HG03095 (cell line): ENCODE results near the gene ADAMTS16.

ENCODE experiments used
- ATAC-seq: cut with Tn5 transposase; IDR thresholded peaks from one replicate; pipeline ENCODE4 v1.9.1; 2021; ENCODE audit warnings: moderate library complexity; ENCODE audit not compliant: unreplicated experiment

The ADAMTS16 gene

DNA sequence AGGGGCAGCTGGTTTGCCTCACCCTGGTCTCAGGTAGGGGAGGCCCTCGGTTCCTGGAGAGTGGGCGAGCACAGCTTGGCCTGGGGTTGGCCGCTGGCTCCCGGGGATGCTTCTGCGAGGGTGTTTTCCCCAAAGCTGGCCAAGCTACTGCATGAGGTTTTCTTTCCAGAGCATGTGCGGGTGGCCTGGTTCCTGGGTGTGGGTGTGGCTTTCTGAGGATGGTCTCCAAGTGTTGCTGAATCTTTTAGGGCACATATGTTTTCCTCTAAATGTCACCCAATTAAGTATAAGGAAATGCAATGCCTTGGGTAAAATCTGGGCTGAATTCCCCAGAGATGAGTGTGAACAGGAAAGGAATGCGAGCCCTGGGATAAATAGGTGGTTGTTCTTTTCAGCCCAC, 166.6 kb downstream of the ADAMTS16 start:
- no peak for ATAC-seq

DNA sequence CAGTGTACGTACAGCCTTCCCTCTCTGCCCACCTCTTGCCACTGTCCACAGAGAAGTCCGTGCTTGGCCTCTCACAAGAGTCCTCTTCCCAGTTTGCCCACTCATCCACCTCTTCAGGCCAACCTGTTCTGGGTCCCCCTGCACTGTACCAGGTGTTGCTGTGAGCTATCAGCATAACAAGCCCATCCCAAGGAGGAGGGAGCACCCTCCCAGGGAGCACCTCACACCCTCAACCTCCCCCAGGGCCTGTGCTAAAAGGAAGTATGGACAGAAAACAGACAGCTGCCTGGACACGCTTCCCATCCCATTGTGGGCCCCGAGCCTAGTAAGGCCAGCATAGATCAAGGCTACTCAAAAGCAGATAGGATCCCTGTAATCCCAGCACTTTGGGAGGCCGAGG, 168.2 kb downstream of the ADAMTS16 start:
- ATAC-seq, result no peak

DNA sequence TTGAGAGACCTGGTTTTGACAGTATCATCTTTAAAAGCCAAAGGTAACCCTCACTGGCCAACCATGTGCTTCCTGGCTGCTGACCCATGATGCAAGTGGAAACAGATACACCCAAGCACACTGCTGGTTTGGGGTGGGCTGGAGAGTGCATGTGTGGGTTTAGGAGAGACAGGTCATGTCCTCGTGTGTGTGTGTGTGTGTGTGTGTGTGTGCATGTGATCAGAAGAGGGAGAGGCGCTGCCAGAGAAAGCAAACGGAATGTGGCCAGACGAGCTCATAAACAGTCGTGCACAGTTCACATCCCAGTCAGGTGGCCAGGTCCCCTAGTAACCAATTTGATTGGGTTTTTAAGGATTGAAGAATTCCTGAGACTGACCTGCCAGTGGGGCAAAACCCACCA, 169.5 kb downstream of the ADAMTS16 start:
- no peak for ATAC-seq

DNA sequence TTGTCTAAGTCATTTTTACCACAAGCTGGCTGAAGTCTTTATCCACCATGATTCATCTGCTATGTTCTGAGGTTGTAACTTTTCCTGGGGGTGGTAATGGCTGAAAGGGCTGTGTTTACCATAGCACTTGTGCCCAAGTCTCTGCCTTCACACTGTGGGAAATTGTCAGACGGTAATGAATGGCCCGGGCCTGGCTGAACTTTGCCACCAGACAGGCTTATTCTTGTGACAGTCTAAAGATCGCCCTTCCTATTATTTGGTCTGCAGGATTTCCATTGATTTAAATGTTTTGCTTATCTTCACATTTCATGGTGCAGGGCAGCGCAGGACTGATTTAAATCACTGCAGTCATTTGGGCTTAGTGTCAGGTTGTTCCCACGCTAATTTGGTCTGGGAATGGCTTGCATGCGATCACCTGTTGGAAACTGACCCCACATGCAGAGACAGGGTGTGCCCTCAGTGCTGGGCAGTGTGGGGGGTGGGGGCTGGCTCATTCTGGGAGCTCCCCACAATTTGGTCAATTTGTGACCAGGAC, 173.0 kb downstream of the ADAMTS16 start:
- no peak for ATAC-seq

DNA sequence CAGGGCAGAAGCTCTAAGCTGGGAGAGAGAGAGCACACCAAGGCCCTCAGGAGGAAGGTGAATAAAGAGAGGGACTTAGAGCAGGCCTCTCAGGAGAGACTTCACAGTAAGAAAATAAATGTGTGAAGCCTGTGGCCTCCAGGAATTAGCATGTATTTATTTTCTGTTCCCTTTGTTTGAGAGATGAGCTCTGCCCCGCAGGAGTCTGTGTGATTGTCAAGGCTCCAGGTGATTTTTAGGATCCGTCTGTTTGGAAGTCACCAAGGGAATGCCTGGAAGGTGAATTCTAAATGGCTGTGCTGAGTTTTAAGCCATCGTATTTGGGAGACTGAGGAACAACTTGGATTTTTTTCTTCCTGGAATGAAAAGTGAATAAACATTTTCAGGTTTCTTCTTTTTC, 174.0 kb downstream of the ADAMTS16 start:
- ATAC-seq, result no peak

DNA sequence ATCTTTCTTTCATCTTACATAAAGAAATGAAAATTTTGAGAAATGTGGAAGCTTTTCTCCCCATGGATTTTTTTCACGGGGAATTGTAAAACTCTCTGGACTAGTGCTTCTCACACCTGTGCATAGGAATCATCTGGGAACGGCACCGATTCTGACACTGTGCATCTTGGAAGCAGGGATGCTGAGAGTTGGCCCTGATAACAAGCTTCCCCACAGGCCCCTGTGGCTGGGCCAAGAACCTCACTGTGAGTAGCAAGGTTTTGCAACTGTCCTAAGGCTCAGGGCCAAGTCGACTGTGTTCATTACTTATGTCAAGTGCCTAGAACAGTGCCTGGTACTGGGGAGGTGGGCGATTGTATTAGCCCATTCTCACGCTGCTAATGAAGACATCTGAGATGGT, 174.5 kb downstream of the ADAMTS16 start:
- ATAC-seq, result no peak

DNA sequence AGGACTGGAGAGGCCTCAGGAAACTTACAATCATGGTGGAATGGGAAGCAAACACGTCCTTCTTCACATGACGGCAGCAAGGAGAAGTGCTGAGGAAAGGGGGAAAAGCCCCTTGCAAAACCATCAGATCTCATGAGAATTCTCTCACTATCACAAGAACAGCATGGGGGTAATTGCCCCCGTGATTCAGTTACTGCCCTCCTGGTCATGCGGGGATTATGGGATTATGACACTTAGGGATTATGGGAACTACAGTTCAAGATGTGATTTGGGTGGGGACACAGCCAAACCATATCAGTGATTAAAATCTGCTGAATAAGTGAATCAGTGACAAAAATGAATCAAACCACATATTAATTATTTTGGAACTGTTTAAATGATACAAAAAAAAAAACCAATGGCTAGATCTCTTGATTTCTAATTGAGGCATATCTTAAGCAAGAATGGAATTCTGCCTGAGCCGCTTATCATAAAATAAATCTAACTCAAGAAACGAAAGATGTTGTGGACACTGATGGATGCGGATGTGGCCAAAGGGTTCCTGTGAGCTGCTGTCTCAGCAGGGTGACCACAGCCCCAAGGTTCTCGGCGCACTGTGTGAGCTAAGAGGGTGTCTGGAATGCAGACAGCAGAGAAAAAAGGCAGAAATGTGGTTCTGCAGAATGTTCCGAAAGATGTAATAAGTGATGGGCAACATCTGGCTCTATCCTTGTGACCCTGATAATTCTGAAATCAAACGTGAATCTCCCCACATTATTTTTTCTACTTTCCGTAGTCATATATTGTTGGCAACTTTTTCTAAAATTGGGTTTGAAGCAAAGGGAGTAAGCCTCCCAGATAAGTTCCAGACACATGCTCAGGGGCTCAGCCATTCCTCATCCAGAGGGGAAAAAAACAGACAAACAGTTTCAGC, 175.2 kb downstream of the ADAMTS16 start:
- ATAC-seq, result no peak

DNA sequence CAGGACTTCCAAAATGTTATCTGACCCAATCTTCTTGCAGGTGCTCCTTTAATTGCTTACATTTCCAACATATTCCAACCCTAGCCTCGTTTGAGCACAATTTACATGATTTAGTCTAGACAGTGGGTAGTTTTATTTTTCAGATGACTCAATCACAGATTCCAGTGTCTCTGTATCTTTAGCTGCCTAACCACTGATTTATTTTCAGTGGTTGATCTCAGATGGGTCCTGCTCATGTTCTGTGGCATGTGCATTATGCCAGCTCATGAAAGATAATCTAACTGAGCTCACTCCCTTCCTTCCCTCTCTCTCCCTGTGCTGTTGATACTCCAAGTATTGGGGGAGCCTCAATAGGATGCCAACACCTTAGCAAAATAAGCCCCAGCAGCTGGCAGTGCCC, 176.2 kb downstream of the ADAMTS16 start:
- ATAC-seq, result no peak

DNA sequence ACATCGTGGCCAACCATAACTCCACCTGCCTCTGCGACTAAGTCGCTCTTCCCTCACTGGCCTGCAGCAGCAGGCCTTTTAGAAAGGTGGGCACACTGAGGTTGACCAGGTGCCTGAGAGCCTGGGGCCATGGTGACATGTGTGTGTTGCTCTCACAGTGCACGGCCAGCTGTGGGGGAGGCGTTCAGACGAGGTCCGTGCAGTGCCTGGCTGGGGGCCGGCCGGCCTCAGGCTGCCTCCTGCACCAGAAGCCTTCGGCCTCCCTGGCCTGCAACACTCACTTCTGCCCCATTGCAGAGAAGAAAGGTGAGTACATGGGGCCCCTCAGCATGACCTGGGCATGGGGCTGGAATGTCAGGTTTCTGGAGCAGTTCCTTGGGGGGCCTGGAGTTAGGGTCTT, 177.8 kb downstream of the ADAMTS16 start:
- ATAC-seq, result no peak

DNA sequence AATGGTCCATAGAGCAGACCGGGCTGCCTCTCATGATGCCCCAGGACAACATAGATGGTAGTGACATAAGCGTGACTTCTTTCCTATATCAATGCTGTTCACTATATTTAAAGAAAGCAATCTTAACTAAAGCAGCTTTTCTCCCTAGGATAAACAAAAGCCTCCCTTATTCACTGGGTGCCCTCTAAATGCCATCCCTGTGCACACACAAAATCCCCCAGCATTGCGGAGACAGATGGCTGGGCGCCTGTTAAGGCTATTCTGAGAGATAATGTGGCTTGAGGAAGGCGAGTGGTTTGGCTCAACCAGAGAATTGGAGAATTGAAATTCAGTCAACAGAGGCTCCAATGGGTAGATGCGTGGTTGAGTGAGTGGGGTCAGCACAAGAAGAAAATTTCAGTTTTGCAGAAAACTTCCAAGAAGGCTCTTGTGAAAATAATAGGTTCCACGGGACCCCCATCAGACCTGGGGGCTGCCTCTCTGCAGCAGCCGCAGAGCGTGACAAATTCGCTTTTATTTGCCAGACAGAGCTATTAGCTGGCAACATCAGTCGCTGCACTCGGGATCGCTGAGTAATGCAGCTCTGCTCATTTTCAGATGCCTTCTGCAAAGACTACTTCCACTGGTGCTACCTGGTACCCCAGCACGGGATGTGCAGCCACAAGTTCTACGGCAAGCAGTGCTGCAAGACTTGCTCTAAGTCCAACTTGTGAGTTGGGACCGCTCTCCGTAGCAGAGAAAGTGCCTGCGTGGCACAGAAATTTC, 178.5 kb downstream of the ADAMTS16 start:
- ATAC-seq, result no peak

DNA sequence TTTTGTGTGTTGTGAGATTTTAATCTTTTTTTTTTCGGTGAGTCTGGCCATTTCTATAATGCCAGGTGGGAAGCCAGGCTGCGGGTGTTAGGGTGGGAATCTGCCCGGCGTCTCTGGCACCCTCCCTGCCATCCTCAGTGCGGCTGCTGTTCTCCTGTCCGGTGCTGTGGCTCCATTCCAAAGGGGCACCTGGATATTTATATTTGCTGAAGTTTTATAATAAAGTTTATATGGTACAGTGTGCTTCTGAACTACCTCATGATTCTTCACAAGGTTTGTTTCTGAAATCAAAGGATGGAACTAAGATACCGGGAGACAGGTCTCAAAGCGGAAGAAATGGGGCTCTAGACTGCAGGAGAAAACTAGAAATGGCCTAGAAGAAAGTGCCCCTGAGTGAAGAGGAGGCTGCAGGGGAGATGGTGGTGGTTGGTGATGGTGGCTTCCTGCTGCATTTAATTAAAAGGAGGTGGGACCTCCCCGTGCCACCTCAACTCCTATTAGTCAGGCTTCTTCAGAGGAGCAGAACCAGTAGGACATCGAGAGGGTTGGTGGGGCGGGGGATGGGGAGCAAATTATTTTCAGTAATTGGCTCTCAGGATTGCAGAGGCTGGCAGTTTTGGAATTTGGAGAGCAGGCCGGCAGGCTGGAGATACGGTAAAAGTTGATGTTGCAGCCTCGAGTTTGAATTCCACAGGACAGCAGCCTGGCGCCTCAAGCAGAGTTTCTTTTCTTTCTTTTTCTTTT, 180.1 kb downstream of the ADAMTS16 start:
- ATAC-seq, result no peak

DNA sequence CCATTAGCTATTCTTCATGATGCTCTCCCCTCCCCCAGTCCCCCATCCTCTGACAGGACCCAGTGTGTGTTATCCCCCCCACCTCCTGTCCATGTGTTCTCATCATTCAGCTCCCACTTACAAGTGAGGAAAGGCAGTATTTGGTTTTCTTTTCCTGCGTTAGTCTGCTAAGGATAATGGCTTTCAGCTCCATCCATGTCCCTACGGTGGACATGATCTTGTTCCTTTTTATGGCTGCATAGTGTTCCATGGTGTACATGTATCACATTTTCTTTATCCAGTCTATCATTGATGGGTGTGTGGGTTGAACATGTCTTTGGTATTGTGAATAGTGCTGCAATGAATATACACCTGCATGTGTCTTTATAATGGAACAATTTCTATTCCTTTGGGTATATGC, 181.0 kb downstream of the ADAMTS16 start:
- no peak for ATAC-seq

DNA sequence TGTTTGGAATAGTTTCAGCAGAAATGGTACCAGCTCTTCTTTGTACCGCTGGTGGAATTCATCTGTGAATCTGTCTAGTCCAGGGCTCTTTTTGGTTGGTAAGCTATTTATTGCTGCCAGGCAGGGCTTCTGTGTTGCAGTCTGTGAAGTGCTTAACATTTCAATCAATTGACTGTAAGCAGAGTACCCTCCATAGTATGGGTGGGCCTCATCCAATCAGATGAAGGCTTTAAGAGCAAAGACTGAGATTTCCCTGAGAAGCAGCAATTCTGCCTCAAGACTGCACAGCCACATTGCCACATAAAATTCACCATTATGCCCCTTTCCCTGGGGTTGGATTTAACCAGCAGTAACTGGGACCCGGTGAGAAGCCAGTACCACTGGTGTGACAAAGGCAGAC, 183.4 kb downstream of the ADAMTS16 start:
- ATAC-seq, result no peak

DNA sequence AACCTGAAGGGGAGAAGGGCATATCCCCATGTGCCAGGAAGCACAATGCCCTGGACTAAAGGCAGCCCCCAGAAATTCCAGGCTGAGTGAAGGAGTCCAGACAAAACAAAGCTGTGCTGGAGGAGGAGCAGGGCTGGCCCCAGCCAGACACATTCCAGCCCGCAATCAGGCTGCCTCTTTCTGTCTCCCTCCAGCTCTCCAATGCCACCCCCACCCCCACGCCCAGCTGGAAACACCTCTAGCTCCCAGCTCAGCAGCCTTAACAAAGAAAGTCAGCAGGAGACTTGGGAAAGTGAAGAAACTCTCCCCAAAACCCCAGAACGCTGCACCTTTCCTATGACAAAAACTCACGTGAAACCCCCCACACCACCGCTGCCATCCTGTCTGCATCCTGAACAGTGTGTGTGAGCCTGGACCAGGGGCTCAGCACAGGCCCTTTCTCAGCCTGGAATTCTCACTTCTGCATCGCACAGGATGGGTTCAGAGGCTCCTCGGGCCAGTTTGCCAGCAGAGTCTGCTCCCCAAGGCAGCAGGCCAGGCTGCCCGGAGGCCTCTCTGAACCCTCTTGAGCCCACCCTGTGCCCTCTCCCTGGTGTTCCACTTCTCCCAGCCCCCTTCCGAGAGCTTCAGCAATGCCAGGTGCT, 186.1 kb downstream of the ADAMTS16 start:
- no peak for ATAC-seq

DNA sequence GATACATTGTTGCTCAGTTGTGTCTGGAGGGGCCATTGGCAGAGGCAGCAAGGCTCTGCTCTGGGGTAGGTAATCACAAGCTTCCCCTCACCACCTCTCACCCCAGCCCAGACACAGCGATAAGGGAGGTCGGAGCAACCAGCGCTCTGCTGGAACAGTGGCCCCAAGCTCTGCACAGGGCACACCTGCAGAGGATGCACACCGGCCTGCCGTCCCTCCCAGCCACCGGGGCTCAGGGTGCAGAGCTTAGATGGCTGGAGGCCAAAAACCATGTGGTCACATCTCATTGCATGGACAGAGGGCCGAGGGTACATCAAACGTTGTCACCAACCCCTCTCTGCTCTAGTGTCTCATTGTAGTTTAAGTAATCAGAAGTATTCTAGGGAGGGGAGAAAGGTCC, 187.0 kb downstream of the ADAMTS16 start:
- no peak for ATAC-seq

DNA sequence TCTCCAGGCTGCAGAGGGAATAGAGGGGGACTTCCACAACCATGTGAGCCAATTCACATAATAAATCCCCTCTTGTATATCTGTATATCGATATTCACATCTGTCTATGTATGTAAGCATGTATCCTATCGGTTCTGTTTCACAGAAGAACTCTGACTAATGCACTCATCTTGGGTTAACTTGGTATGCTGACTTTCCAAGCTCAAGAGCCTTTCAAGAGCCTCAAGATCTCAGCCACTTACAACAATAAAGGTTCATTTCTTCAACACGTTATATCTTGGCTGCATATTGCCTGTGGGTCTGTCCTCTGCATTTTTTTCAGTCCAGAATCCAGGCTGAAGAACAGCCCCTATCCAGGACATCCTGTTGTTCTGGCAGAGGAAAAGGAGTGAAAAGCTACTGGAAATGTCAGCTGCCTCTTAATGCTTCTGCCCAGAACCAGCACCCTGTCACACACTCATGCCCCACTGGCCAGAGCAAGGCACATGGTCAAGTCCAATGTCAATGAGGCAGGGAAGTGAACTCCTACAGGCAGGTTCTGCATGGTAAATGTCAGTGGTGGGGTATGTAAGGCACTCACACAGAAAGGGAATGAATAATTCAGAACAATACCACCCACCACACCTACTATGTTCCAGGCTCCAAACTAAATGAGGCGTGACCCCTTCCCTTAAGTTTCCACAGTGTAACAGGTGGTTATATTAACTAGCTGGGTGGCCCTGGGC, 190.8 kb downstream of the ADAMTS16 start:
- no peak for ATAC-seq

DNA sequence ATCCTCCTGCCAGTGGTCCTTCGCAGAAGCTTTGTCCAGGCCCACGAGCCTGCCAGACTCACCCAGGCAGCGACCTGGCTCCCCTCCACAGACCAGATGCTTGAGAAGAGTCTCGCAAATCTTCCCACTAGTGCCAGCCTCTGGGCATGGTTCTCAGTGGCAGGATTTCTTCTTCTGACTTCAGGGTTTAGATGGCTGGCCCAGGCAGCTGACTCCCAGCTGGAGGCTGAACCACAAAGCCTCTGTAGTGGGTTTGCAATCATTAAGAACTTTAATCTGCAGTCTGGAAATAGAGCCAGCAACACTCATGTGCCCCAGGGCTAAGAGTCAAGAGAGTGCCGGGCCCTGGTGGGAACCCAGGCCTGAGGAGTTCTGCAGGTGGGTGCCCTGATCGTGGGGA, 191.7 kb downstream of the ADAMTS16 start:
- ATAC-seq, result no peak

DNA sequence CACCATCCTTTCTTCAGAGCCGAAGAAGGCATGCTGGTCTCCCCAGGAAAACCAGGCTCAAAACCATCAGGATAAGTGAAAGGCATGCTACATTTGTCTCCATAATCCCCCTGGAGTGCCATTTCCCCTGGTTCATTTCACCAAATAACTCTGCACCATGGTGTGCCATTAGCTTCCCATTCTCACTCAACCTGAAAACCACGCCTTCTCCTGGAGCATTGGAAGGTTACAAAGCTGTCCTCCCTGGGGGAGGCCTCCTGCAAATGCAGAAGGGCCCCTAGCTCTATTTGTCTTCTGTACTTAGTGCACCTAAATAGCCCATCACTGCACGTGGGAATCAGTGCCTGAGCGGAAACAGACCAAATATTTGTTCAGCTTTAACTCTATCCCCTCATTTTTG, 192.2 kb downstream of the ADAMTS16 start:
- no peak for ATAC-seq

DNA sequence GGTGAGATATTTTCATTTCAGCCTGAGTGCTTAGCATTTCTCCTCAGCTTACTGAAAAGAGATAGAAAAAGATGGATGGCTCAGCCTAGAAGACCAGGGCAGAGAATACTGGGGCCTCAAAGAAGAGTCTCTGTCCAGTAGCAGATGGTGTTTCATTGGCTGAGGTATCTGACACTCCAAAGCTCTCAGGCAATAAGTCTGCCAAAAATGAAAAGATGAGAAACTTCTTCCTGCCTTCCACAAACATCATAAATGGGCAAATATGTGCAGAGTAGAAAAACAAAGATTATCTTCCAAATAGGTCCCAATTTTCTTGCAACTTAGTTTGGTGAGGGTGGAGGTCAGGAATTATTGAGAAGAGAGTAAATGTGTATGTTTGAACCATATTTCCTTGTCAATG, 195.0 kb downstream of the ADAMTS16 start:
- ATAC-seq, result no peak

DNA sequence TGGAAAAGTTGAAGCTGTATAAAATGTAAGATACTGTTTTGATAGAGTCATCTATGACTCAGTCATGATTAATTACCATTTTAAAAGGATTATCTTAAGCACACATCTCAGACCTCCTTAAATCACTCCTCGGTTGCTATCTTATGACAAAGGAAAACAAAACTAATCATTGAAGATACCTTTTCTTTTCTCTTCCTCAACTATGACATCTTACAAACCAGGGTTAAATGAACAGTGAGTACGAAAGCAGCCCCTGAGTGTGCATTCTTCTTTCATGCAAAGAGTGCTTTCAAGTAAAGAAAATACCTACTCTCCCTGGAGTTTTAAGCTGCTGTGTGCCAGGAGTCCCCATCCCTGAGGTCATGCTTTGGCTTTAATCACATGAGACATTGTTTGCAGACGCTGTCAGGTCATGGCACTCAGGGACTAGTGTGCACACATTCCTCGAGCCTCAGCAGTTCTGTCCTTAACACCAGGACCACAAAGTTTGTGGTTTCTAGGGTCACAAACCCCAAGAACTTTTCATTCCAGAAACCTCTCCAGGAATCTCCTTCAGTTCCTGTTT, 195.7 kb downstream of the ADAMTS16 start:
- ATAC-seq, result no peak
